Common myeloid progenitor, CD34-positive (primary cell): ENCODE data around the gene CAPZB.

Source experiments
- CTCF ChIA-PET: fragments of 350-600 bp; sonication (Branson Sonifier 250); formaldehyde crosslinking; loops from one replicate; lab custom pipeline; 2021; ENCODE audit warnings: antibody characterized with exemption; lab: Charles Lee
- POLR2A ChIA-PET: fragments of 350-600 bp; sonication (Branson Sonifier 250); formaldehyde crosslinking; loops from one replicate; lab custom pipeline; 2021; ENCODE audit warnings: antibody characterized with exemption; lab: Charles Lee
- DNase-seq, 3 donors: peaks; one replicate each; pipeline versions ENCODE4 v3.0.0 to v3.0.0-alpha.2; 2013
- H3K27ac ChIP-seq, 2 experiments: 1 replicate in 1 of 2; 2 replicates in 1 of 2; pipeline ENCODE4 v1.7.0; 2013; ENCODE audit warnings: inconsistent platforms in 2 of 2, low read length in 2 of 2, mild to moderate bottlenecking in 2 of 2, low read depth in 1 of 2, moderate library complexity in 1 of 2; ENCODE audit not compliant: severe bottlenecking in 2 of 2, insufficient read depth in 1 of 2, poor library complexity in 1 of 2
- H3K27me3 ChIP-seq, 5 experiments: replicated peaks in 2 of 5; 1 replicate in 3 of 5; 2 replicates in 2 of 5; pipeline versions ENCODE4 v1.6.1 to v1.7.0; 2013; ENCODE audit warnings: low read length in 4 of 5, mild to moderate bottlenecking in 2 of 5, moderate library complexity in 2 of 5, inconsistent platforms in 1 of 5; ENCODE audit not compliant: insufficient read depth in 5 of 5, control insufficient read depth in 4 of 5
- H3K36me3 ChIP-seq, 4 experiments: 1 replicate in 2 of 4; 2 replicates in 2 of 4; pipeline versions ENCODE4 v1.6.1 to v1.7.0; 2013; ENCODE audit warnings: low read length in 3 of 4, control low read depth in 1 of 4, mild to moderate bottlenecking in 1 of 4; ENCODE audit not compliant: control insufficient read depth in 4 of 4, insufficient read depth in 4 of 4
- H3K4me1 ChIP-seq, 4 experiments: 1 replicate in 3 of 4; 2 replicates in 1 of 4; pipeline versions ENCODE4 v1.6.1 to v1.7.1; 2013; ENCODE audit warnings: low read length in 3 of 4, mild to moderate bottlenecking in 3 of 4, control low read depth in 1 of 4, inconsistent platforms in 1 of 4, moderate library complexity in 1 of 4; ENCODE audit not compliant: control insufficient read depth in 4 of 4, insufficient read depth in 4 of 4; ENCODE audit errors: control extremely low read depth in 1 of 4
- H3K4me3 ChIP-seq, 7 experiments: 1 replicate in 4 of 7; 2 replicates in 3 of 7; pipeline versions ENCODE4 v1.5.1 to v1.7.0; 2013; ENCODE audit warnings: mild to moderate bottlenecking in 7 of 7, low read length in 6 of 7, moderate library complexity in 6 of 7, inconsistent platforms in 2 of 7, low read depth in 2 of 7, control low read depth in 1 of 7; ENCODE audit not compliant: insufficient read depth in 4 of 7, control insufficient read depth in 1 of 7; ENCODE audit errors: extremely low read depth in 1 of 7
- H3K9me3 ChIP-seq, 5 experiments: 1 replicate in 4 of 5; 2 replicates in 1 of 5; pipeline versions ENCODE4 v1.6.1 to v1.7.1; 2013; ENCODE audit warnings: low read length in 4 of 5, mild to moderate bottlenecking in 2 of 5, inconsistent platforms in 1 of 5, low read depth in 1 of 5, moderate library complexity in 1 of 5; ENCODE audit not compliant: control insufficient read depth in 4 of 5, insufficient read depth in 2 of 5; ENCODE audit errors: control extremely low read depth in 1 of 5
- WGBS: methylation state at CpG from one replicate; pipeline ENCODE4 v1.1.5; 2013; ENCODE audit not compliant: insufficient coverage; 5-methylcytosine and 5-hydroxymethylcytosine counted together

CAPZB gene

DNA sequence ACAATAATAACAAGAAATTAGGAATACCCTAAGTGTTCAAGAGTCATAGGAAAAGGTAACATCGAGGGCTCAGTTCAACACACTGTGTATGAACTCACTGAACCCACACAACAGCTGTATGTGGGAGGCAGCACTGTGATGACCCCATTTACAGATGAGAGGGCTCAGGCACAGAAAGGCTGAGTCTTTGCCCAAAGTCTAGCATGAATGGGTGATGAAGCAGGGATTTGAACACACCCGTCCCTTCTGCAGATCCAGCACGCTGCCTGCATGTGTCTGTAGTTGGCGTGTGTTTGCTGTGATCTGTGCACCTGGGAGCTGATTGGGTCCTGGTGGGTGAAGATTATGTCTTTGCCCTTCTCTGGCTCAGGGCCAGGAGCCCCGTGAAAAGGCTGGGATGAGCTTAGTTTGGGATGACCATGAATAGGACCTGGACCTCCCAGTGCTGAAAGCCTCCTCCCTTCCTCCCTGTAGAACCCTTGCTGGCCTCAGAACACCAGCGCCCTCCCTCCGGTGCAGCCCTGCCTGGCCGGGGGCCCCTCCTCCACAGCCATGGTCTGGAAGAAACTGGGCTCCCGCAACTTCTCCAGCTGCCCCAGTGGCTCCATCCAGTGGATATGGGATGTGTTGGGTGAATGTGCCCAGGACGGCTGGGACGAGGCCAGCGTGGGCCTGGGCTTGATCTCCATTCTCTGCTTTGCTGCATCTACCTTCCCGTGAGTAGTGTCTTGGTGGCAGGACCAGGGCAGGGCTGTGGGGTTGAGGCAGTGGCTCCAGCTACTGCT lies 168.0 kb downstream of the CAPZB start:
- no peak for DNase-seq
- ChIA-PET CTCF (no interaction called here), POLR2A (no interaction called here)
- Histone ChIP-seq H3K9me3 (no peaks in the 10 kb centered on the region), H3K4me3 (no peak overlapping the region), H3K4me1 (peaks cover 4 to 58% (median 50%) of the 10 kb centered on the region in 4 experiments), H3K36me3 (peaks cover 2 to 26% (median 2%) of the 10 kb centered on the region in 4 experiments), H3K27me3 (no peaks in the 10 kb centered on the region), H3K27ac (no peak overlapping the region)
- WGBS: 96% methylated on average over 11 of the region's 13 CpGs

- DNase-seq: peak; percentile 74 to 95 (median 94)
- ChIA-PET CTCF (interaction anchor here (0.8 to 2.3 kb wide), 3 partner anchors 10 to 31 kb away, joined by 3 to 5 read pairs (median 3); no protein-coding TSS in a partner anchor), POLR2A (no interaction called here)
- H3K27me3 ChIP-seq: no peaks in the 10 kb centered on the region
- H3K27ac ChIP-seq: peak overlapping the region; percentile 33 to 55
- no peaks in the 10 kb centered on the region for H3K9me3 ChIP-seq
- peaks cover 0 to 16% (median 2%) of the 10 kb centered on the region in 4 experiments for H3K36me3 ChIP-seq
- peaks cover 4 to 73% (median 64%) of the 10 kb centered on the region in 4 experiments for H3K4me1 ChIP-seq
- 43% methylated on average over 12 of the region's 17 CpGs for WGBS
- peak overlapping the region in 4 of 7 experiments; percentile 19 to 40 (median 31) for H3K4me3 ChIP-seq
Observed at GRCh38 chr1:19315378-19316198, 169.8 kb downstream of the CAPZB start.

- Histone ChIP-seq H3K4me1 (peaks cover 4 to 74% (median 65%) of the 10 kb centered on the region in 4 experiments), H3K27me3 (no peaks in the 10 kb centered on the region), H3K27ac (peak overlapping the region in 1 of 2 experiments; percentile 12), H3K36me3 (peaks cover 0 to 16% (median 2%) of the 10 kb centered on the region in 4 experiments), H3K4me3 (no peak overlapping the region), H3K9me3 (no peaks in the 10 kb centered on the region)
- DNase-seq: peak in 2 of 3 donors; percentile 29 to 36
- 100% methylated on average over 4 of the region's 10 CpGs for WGBS
- CTCF ChIA-PET: interaction anchor here (0.8 to 2.3 kb wide), 3 partner anchors 11 to 32 kb away, joined by 3 to 5 read pairs (median 3); no protein-coding TSS in a partner anchor
- POLR2A ChIA-PET: no interaction called here
Observed at GRCh38 chr1:19313961-19314882, 171.1 kb downstream of the CAPZB start.

DNA sequence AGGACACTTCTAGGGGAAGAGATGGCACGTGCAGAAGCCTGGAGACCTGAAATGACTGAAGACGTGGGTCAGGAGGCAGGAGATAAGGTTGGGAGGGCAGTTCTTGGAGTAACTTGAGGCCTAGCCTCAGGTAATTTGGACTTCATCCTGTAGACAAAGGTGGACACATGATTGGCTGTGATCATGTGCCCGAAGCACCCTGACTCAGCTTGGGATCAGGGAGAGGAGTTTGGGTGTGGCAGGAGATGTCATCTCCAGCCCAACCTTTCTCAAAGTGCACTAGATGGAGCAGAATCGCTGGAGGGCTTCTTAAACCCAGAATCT lies 171.7 kb downstream of the CAPZB start:
- CTCF ChIA-PET: interaction anchor here (1.4 to 1.6 kb wide), 2 partner anchors 12 to 337 kb away, joined by 3 read pairs; no protein-coding TSS in a partner anchor
- H3K4me3 ChIP-seq: peak overlapping the region in 2 of 7 experiments; percentile 84 to 87
- POLR2A ChIA-PET: no interaction called here
- no peaks in the 10 kb centered on the region for H3K9me3 ChIP-seq
- no peak overlapping the region for H3K27ac ChIP-seq
- DNase-seq: no peak
- H3K4me1 ChIP-seq: peaks cover 4 to 74% (median 65%) of the 10 kb centered on the region in 4 experiments
- H3K27me3 ChIP-seq: no peaks in the 10 kb centered on the region
- H3K36me3 ChIP-seq: peaks cover under 1 to 23% (median 4%) of the 10 kb centered on the region in 4 experiments
- WGBS: 90% methylated on average over 4 of the region's 4 CpGs

DNA sequence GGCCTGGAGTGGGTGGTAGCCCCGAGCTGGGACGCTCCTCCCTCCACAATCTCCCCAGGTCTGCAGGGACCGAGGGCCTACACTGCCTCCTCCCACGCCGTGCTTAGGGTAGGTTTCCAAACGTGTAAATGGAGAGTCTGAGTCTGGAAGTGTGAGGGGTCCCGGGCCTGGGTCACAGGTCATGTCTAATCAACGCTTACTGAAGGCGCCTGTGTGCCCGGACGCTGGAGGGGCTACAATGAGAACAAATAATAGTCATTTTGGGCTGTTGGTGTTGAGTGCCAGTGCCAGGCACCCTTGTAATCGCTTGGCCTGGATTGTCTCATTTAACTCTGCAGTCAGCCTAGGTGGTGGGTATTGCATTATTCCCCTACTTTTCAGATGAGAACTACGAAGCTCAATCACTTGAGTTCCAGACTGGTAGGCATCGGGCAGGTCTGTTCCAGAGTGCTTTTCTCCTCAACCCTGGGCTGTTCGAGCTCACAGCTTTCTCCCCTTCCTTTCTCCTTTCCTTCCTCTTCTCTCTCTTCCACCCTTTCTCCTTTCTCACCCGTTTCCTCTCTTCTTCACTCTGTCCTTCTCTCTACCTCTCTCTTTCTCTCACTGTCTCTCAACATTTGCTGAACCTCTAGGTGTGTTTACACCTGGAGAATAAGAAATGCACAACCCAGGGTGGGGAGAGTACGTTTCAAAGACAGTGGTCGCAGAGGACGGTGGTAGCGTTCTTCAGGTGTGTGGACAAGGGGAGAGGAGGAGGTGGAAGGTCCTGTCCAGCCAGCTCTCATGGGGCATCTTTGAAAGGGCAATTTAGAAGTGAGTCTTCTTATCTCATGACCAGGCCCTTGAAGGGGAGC lies 172.3 kb downstream of the CAPZB start:
- Histone ChIP-seq H3K4me3 (peak overlapping the region; percentile 52 to 87 (median 79)), H3K36me3 (peaks cover 2 to 24% (median 7%) of the 10 kb centered on the region in 4 experiments), H3K4me1 (peaks cover 4 to 69% (median 63%) of the 10 kb centered on the region in 4 experiments), H3K27ac (peak overlapping the region in 1 of 2 experiments; percentile 69), H3K27me3 (no peaks in the 10 kb centered on the region), H3K9me3 (no peaks in the 10 kb centered on the region)
- CTCF ChIA-PET: interaction anchor here (0.5 to 1.6 kb wide), 4 partner anchors 13 to 338 kb away, joined by 3 read pairs; no protein-coding TSS in a partner anchor
- 44% methylated on average over 17 of the region's 20 CpGs for WGBS
- peak; percentile 47 to 70 (median 61) for DNase-seq
- POLR2A ChIA-PET: interaction anchor here (0.6 kb wide), 1 partner anchor 420 kb away, joined by 3 read pairs; no protein-coding TSS in a partner anchor
